ENCODE data around the gene CELSR1.

CELSR1 gene

DNA sequence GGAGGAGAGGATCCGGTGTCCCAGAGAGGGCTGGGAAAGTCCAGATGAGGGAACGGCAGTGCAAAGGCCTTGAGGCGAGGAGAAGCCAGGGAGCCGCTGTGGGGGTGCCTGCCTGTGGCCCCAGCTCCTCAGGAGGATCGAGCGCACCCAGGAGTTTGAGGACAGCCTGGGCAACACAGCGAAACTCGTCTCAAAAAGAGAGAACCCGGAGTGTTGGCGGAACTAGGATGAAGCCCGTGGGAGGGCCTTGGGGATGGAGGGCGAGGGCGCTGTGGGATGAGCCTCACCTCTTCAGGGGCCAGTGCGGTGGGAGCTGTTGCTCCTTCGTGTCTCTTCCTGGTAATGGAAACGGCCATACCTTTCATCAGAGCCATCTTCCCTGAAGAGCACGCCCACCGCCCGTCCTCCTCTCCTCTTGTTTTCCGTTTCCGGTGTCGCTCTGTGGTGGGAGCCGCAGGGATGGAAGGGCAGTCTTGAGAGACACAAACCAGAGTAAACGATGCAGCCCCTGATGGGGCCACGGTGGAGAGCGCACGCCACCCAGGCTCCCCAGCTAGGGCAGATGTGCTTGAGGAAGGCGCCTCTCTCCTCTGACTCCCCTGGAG lies 186.2 kb downstream of the CELSR1 start:
- no peak overlapping the region for H3K9ac ChIP-seq (ENCODE audit: low read depth, low read length, poor library complexity)
- H4K91ac ChIP-seq (ENCODE audit: low read depth, low read length, poor library complexity): no peak overlapping the region
- H2AK5ac ChIP-seq (ENCODE audit: low read depth, low read length): no peak overlapping the region
- H3K18ac ChIP-seq (ENCODE audit: low read length): no peak overlapping the region
- H4K8ac ChIP-seq (ENCODE audit: low read depth, low read length): no peak overlapping the region
- WGBS, 2 donors (ENCODE audit: extremely low coverage in 2 of 2, insufficient read length in 2 of 2, insufficient replicate concordance in 1 of 2): no CpG with 5 or more reads among the region's 28 CpGs
- no peak overlapping the region for H2BK120ac ChIP-seq (ENCODE audit: low read depth, low read length)
- H2BK5ac ChIP-seq (ENCODE audit: low read length): no peak overlapping the region
- peak overlapping the region; percentile 9 for H3K23ac ChIP-seq (ENCODE audit: low read depth, low read length, poor library complexity)
- H2AFZ ChIP-seq (ENCODE audit: low read length): no peak overlapping the region
- H3K9me3 ChIP-seq (replicated peaks in 1 of 2; ENCODE audit: control insufficient read depth in 2 of 2, insufficient read depth in 1 of 2, low read depth in 1 of 2, low read length in 2 of 2): no peaks in the 10 kb centered on the region
- peaks cover 11% of the 10 kb centered on the region for H3K79me1 ChIP-seq (ENCODE audit: low read depth, low read length)
- H2BK12ac ChIP-seq (ENCODE audit: low read length): no peak overlapping the region
- H2BK15ac ChIP-seq (ENCODE audit: low read length): no peak overlapping the region
- H3K4me3 ChIP-seq (ENCODE audit: low read length in 2 of 2): no peak overlapping the region
- no peak overlapping the region for H3K14ac ChIP-seq (ENCODE audit: low read length)
- H3K36me3 ChIP-seq (replicated peaks in 1 of 2; ENCODE audit: control insufficient read depth in 2 of 2, insufficient read depth in 2 of 2, low read length in 2 of 2): peaks cover 61 to 98% of the 10 kb centered on the region in 2 donors
- no peak for DNase-seq (ENCODE audit: low spot score)
- no peaks in the 10 kb centered on the region for H3K27me3 ChIP-seq (ENCODE audit: control insufficient read depth in 3 of 3, insufficient read depth in 3 of 3, low read depth in 1 of 3, low read length in 3 of 3)
- H3K4ac ChIP-seq (ENCODE audit: low read length): no peak overlapping the region
- no peak overlapping the region for H3K4me2 ChIP-seq (ENCODE audit: insufficient read depth, low read length, poor library complexity, severe bottlenecking)
- H3K27ac ChIP-seq (replicated peaks; ENCODE audit: low read length): no peak overlapping the region
- H3K4me1 ChIP-seq (ENCODE audit: control insufficient read depth in 2 of 2, insufficient read depth in 1 of 2, low read depth in 1 of 2, low read length in 2 of 2): no peaks in the 10 kb centered on the region

DNA sequence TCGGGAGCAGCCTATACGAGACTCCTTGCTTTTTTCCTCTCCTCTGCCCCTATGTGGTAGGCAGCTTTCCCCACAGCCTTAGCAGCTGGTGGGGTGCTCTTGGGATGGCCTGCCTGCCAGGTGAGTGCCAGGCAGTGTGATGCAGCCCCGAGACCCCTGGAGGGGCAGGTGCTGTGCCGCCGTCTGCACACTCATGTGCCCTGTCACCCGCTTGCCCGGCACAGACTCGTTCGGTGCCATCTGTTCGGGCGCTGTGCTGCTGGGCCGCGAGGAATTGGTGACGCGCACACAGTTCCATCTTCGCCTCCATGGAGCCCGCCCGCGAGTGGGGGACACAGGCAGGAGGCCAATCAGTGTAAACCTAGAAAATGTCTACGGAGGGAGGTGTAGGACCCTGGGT lies 186.8 kb downstream of the CELSR1 start:
- peaks cover 59 to 98% of the 10 kb centered on the region in 2 donors for H3K36me3 ChIP-seq (replicated peaks in 1 of 2; ENCODE audit: control insufficient read depth in 2 of 2, insufficient read depth in 2 of 2, low read length in 2 of 2)
- no peak overlapping the region for H2BK120ac ChIP-seq (ENCODE audit: low read depth, low read length)

DNA sequence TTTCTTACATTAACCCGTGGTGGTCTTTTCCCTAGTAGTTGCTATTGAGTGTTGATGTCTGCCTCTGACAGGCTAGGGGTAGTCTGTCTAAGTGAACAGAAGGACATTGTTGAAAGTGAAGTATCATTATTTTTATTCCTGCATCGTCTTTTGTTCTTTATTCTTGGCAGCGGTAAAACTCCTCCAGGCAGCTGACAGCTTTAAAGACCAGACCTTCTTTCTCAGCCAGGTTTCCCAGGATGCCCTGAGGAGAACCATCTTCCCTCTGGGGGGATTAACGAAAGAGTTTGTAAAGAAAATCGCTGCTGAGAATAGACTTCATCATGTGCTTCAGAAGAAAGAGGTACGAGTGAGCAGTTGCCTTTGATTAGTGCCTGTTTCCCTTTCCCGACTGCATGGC lies 187.3 kb downstream of the CELSR1 start:
- H3K14ac ChIP-seq (ENCODE audit: low read length): no peak overlapping the region
- no CpG with 5 or more reads among the region's 7 CpGs for WGBS, 2 donors (ENCODE audit: extremely low coverage in 2 of 2, insufficient read length in 2 of 2, insufficient replicate concordance in 1 of 2)
- H2AFZ ChIP-seq (ENCODE audit: low read length): no peak overlapping the region
- H4K8ac ChIP-seq (ENCODE audit: low read depth, low read length): no peak overlapping the region
- H3K4me1 ChIP-seq (ENCODE audit: control insufficient read depth in 2 of 2, insufficient read depth in 1 of 2, low read depth in 1 of 2, low read length in 2 of 2): no peaks in the 10 kb centered on the region
- no peak overlapping the region for H3K4me3 ChIP-seq (ENCODE audit: low read length in 2 of 2)
- H3K18ac ChIP-seq (ENCODE audit: low read length): no peak overlapping the region
- peaks cover 61 to 100% of the 10 kb centered on the region in 2 donors for H3K36me3 ChIP-seq (replicated peaks in 1 of 2; ENCODE audit: control insufficient read depth in 2 of 2, insufficient read depth in 2 of 2, low read length in 2 of 2)
- no peak overlapping the region for H4K91ac ChIP-seq (ENCODE audit: low read depth, low read length, poor library complexity)
- H3K79me1 ChIP-seq (ENCODE audit: low read depth, low read length): peaks cover 4% of the 10 kb centered on the region
- no peak overlapping the region for H3K4ac ChIP-seq (ENCODE audit: low read length)
- DNase-seq (ENCODE audit: low spot score): no peak
- H2BK15ac ChIP-seq (ENCODE audit: low read length): no peak overlapping the region
- no peak overlapping the region for H2BK5ac ChIP-seq (ENCODE audit: low read length)
- H3K9ac ChIP-seq (ENCODE audit: low read depth, low read length, poor library complexity): no peak overlapping the region
- H2BK12ac ChIP-seq (ENCODE audit: low read length): no peak overlapping the region
- no peak overlapping the region for H3K4me2 ChIP-seq (ENCODE audit: insufficient read depth, low read length, poor library complexity, severe bottlenecking)
- H2BK120ac ChIP-seq (ENCODE audit: low read depth, low read length): no peak overlapping the region
- no peak overlapping the region for H2AK5ac ChIP-seq (ENCODE audit: low read depth, low read length)
- H3K27ac ChIP-seq (replicated peaks; ENCODE audit: low read length): no peak overlapping the region
- no peak overlapping the region for H3K23ac ChIP-seq (ENCODE audit: low read depth, low read length, poor library complexity)
- H3K9me3 ChIP-seq (replicated peaks in 1 of 2; ENCODE audit: control insufficient read depth in 2 of 2, insufficient read depth in 1 of 2, low read depth in 1 of 2, low read length in 2 of 2): no peaks in the 10 kb centered on the region
- no peaks in the 10 kb centered on the region for H3K27me3 ChIP-seq (ENCODE audit: control insufficient read depth in 3 of 3, insufficient read depth in 3 of 3, low read depth in 1 of 3, low read length in 3 of 3)

More for the DNA sequence above, 186.8 kb downstream of the CELSR1 start:
- H3K23ac ChIP-seq (ENCODE audit: low read depth, low read length, poor library complexity): peak overlapping the region; percentile 77
- no peak overlapping the region for H2BK5ac ChIP-seq (ENCODE audit: low read length)
- H4K91ac ChIP-seq (ENCODE audit: low read depth, low read length, poor library complexity): no peak overlapping the region
- H2BK15ac ChIP-seq (ENCODE audit: low read length): no peak overlapping the region
- no peak overlapping the region for H2AK5ac ChIP-seq (ENCODE audit: low read depth, low read length)
- peaks cover 7% of the 10 kb centered on the region for H3K79me1 ChIP-seq (ENCODE audit: low read depth, low read length)
- H3K9ac ChIP-seq (ENCODE audit: low read depth, low read length, poor library complexity): no peak overlapping the region
- H3K4me3 ChIP-seq (ENCODE audit: low read length in 2 of 2): peak overlapping the region in 1 of 2 donors; percentile 3
- no peak overlapping the region for H2BK12ac ChIP-seq (ENCODE audit: low read length)
- no peak overlapping the region for H3K4me2 ChIP-seq (ENCODE audit: insufficient read depth, low read length, poor library complexity, severe bottlenecking)
- no peaks in the 10 kb centered on the region for H3K9me3 ChIP-seq (replicated peaks in 1 of 2; ENCODE audit: control insufficient read depth in 2 of 2, insufficient read depth in 1 of 2, low read depth in 1 of 2, low read length in 2 of 2)
- DNase-seq (ENCODE audit: low spot score): no peak
- no peak overlapping the region for H3K14ac ChIP-seq (ENCODE audit: low read length)
- no peaks in the 10 kb centered on the region for H3K27me3 ChIP-seq (ENCODE audit: control insufficient read depth in 3 of 3, insufficient read depth in 3 of 3, low read depth in 1 of 3, low read length in 3 of 3)
- H3K4ac ChIP-seq (ENCODE audit: low read length): no peak overlapping the region
- no peak overlapping the region for H4K8ac ChIP-seq (ENCODE audit: low read depth, low read length)
- no CpG with 5 or more reads among the region's 20 CpGs for WGBS, 2 donors (ENCODE audit: extremely low coverage in 2 of 2, insufficient read length in 2 of 2, insufficient replicate concordance in 1 of 2)
- H3K18ac ChIP-seq (ENCODE audit: low read length): no peak overlapping the region
- no peak overlapping the region for H2AFZ ChIP-seq (ENCODE audit: low read length)
- no peak overlapping the region for H3K27ac ChIP-seq (replicated peaks; ENCODE audit: low read length)
- no peaks in the 10 kb centered on the region for H3K4me1 ChIP-seq (ENCODE audit: control insufficient read depth in 2 of 2, insufficient read depth in 1 of 2, low read depth in 1 of 2, low read length in 2 of 2)

DNA sequence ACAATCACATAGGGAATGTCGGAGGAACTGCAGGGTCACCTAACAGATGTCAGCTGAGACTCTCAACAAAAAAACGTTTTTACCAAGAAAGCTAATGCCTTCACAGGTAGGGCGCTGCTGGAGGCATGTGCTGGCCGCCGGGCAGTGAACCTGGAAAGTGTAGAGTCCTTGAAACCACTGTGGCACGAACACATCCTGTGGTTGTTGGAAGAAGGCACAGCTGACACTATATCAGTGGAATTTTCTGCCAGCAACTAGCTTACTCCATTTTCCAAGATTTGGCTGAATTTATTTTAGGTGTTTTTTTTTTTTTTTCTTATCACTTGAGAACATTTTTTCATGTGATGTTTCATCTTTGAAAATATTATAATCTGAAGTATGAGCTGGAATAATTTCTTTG lies 187.7 kb downstream of the CELSR1 start:
- no peak overlapping the region for H2BK120ac ChIP-seq (ENCODE audit: low read depth, low read length)
- H3K18ac ChIP-seq (ENCODE audit: low read length): no peak overlapping the region
- H3K36me3 ChIP-seq (replicated peaks in 1 of 2; ENCODE audit: control insufficient read depth in 2 of 2, insufficient read depth in 2 of 2, low read length in 2 of 2): peaks cover 63 to 99% of the 10 kb centered on the region in 2 donors
- no peak overlapping the region for H3K23ac ChIP-seq (ENCODE audit: low read depth, low read length, poor library complexity)
- H2BK15ac ChIP-seq (ENCODE audit: low read length): no peak overlapping the region
- peaks cover 3% of the 10 kb centered on the region for H3K79me1 ChIP-seq (ENCODE audit: low read depth, low read length)
- H4K91ac ChIP-seq (ENCODE audit: low read depth, low read length, poor library complexity): no peak overlapping the region
- H3K27me3 ChIP-seq (ENCODE audit: control insufficient read depth in 3 of 3, insufficient read depth in 3 of 3, low read depth in 1 of 3, low read length in 3 of 3): no peaks in the 10 kb centered on the region
- H3K27ac ChIP-seq (replicated peaks; ENCODE audit: low read length): no peak overlapping the region
- no peaks in the 10 kb centered on the region for H3K9me3 ChIP-seq (replicated peaks in 1 of 2; ENCODE audit: control insufficient read depth in 2 of 2, insufficient read depth in 1 of 2, low read depth in 1 of 2, low read length in 2 of 2)
- no peak overlapping the region for H2BK5ac ChIP-seq (ENCODE audit: low read length)
- H3K4me1 ChIP-seq (ENCODE audit: control insufficient read depth in 2 of 2, insufficient read depth in 1 of 2, low read depth in 1 of 2, low read length in 2 of 2): no peaks in the 10 kb centered on the region
- H4K8ac ChIP-seq (ENCODE audit: low read depth, low read length): no peak overlapping the region
- H2BK12ac ChIP-seq (ENCODE audit: low read length): no peak overlapping the region
- DNase-seq (ENCODE audit: low spot score): no peak
- no peak overlapping the region for H3K14ac ChIP-seq (ENCODE audit: low read length)
- no peak overlapping the region for H2AK5ac ChIP-seq (ENCODE audit: low read depth, low read length)
- H3K4me2 ChIP-seq (ENCODE audit: insufficient read depth, low read length, poor library complexity, severe bottlenecking): no peak overlapping the region
- no peak overlapping the region for H3K4me3 ChIP-seq (ENCODE audit: low read length in 2 of 2)
- no peak overlapping the region for H2AFZ ChIP-seq (ENCODE audit: low read length)
- no peak overlapping the region for H3K4ac ChIP-seq (ENCODE audit: low read length)
- WGBS, 2 donors (ENCODE audit: extremely low coverage in 2 of 2, insufficient read length in 2 of 2, insufficient replicate concordance in 1 of 2): no CpG with 5 or more reads among the region's 6 CpGs
- no peak overlapping the region for H3K9ac ChIP-seq (ENCODE audit: low read depth, low read length, poor library complexity)

Measured in neuronal stem cell (in vitro differentiated cells).